Adrenal gland (tissue), 19 donors: Measurements from ENCODE around the gene SPIN4. TPM values are rescaled to one million over a fixed set of nuclear protein-coding genes. Genes with fewer than 3 reads are reported as not detected.
A peak's percentile ranks its signal among the peaks of the same experiment; 100 is the strongest.
"Not testable (repeated sequence)": the region's sequence is repeated elsewhere in the genome, so short reads cannot be mapped to it uniquely, and the experiment has no call there.

Source experiments
- DNase-seq, 7 donors: peaks; one replicate each; pipeline ENCODE4 v3.0.0-alpha.2; 2019 to 2020
- H3K27ac ChIP-seq, 5 donors: fragments of 200-600 bp; sonication (generic) in 4 of 5; 1 replicate in 3 of 5; 2 replicates in 2 of 5; pipeline versions ENCODE4 v1.5.1 to v1.8.0; 2016 to 2020; ENCODE audit warnings: mild to moderate bottlenecking in 1 of 5
- H3K27me3 ChIP-seq: fragments of 200-600 bp; 2 replicates; pipeline ENCODE4 v1.8.0; 2021
- H3K36me3 ChIP-seq, 2 donors: fragments of 200-600 bp; replicated peaks in 1 of 2; 1 replicate in 1 of 2; 2 replicates in 1 of 2; pipeline versions ENCODE4 v1.5.1 to v1.8.0; 2018 to 2022
- H3K4me1 ChIP-seq, 2 donors: fragments of 200-600 bp; replicated peaks in 1 of 2; 1 replicate in 1 of 2; 2 replicates in 1 of 2; pipeline versions ENCODE4 v1.5.1 to v1.8.0; 2018 to 2021
- H3K4me3 ChIP-seq, 4 donors: fragments of 200-600 bp; sonication (generic) in 3 of 4; one replicate each; pipeline ENCODE4 v1.5.1; 2016 to 2018
- H3K9me3 ChIP-seq, 3 donors: fragments of 200-600 bp; sonication (generic) in 1 of 3; replicated peaks in 1 of 3; 1 replicate in 2 of 3; 2 replicates in 1 of 3; pipeline versions ENCODE4 v1.5.1 to v1.8.0; 2016 to 2021
- CTCF ChIP-seq, 6 experiments: fragments of 450-650 bp in 4 of 6; fragments of 200-600 bp in 2 of 6; sonication (generic) in 1 of 6; IDR thresholded peaks; 1 replicate in 5 of 6; 2 replicates in 1 of 6; pipeline versions ENCODE4 v1.5.1 to v1.8.0; 2016 to 2021; ENCODE audit warnings: antibody characterized with exemption in 6 of 6, mild to moderate bottlenecking in 2 of 6, moderate library complexity in 1 of 6
- POLR2A ChIP-seq, 2 donors: fragments of 450-650 bp; IDR thresholded peaks; one replicate each; pipeline ENCODE4 v1.6.1; 2017; ENCODE audit warnings: antibody characterized with exemption in 2 of 2, mild to moderate bottlenecking in 2 of 2, moderate library complexity in 1 of 2
- WGBS, 4 donors: extraction: QIAGEN DNeasy Blood & Tissue Kit in 2 of 4; methylation state at CpG; one replicate each; pipeline versions ENCODE4 v1.1.5 to v1.1.7; 2013 to 2017; 5-methylcytosine and 5-hydroxymethylcytosine counted together
- intact Hi-C, 2 donors: fragments of 100-400 bp; cut with DNase I; formaldehyde crosslinking; loops; one replicate each; pipeline versions ENCODE4 v1.14.1 to v1.15.0; 2022 to 2023
- long read RNA-seq, 10 donors: library from polyadenylated mRNA in 3 of 10; unstranded in 2 of 10; stranded (forward) in 1 of 10; transcript quantifications; one replicate each; pipeline ENCODE4 v2.0.0 and lab custom pipeline, GENCODE V29; 2021 to 2026
- polyA plus RNA-seq, 3 donors: library from polyadenylated mRNA; stranded (reverse); fragments of 200-250 nt in 2 of 3; fragments of 350-450 nt in 1 of 3; fragmentation: Illumina TruSeq in 1 of 3; extraction: RNeasy Lipid Tissue Mini Kit (QIAGEN cat#74804) in 1 of 3; gene quantifications; one replicate each; pipeline ENCODE4 v1.2.3, GENCODE V29; 2013 to 2014
- total RNA-seq, 9 donors: library from RNA; depleted of rRNA in 4 of 9; stranded (reverse); fragments of >200 nt in 4 of 9; fragments of 120-200 nt in 1 of 9; fragmentation: NEBNext Ultra II Directional in 1 of 9; extraction: Animal tissue kit (Norgen Biotek cat#: 25700) in 1 of 9; gene quantifications; one replicate each; pipeline versions ENCODE4 v1.1.0 to v1.2.4, GENCODE V29; 2013 to 2023
- donor health status: healthy with polysubstance abuse.
- donor health status: Bipolar disorder and iron deficiency.
- donor health status: DM: yes; HTN: yes; CAD: no.
- donor health status: DM: no; HTN: no; CAD: no.
- donor health status: DM: no; HTN: no; CAD: no.
- donor health status: DM: yes; HTN: yes; CAD: no.

The SPIN4 gene
- 1 to 10 TPM in 8 of 9 donors, under 1 TPM in 1; 0.54 to 4.9 (median 2.4) TPM for total RNA-seq
- polyA plus RNA-seq = 1 to 10 TPM; 1.4 to 2.4 (median 1.7) TPM
- long read RNA-seq, donor 1, full-length matches to known transcripts = 5 of 5 reads
- long read RNA-seq, donor 1, partial matches to known transcripts = 0 of 5 reads
- long read RNA-seq, donor 1, other reads (novel, unspliced or antisense) = 0 of 5 reads
- long read RNA-seq, donor 2, full-length matches to known transcripts = 7 of 7 reads
- long read RNA-seq, donor 2, partial matches to known transcripts = 0 of 7 reads
- long read RNA-seq, donor 2, other reads (novel, unspliced or antisense) = 0 of 7 reads
- long read RNA-seq, donor 3, full-length matches to known transcripts = 10 of 10 reads
- long read RNA-seq, donor 3, partial matches to known transcripts = 0 of 10 reads
- long read RNA-seq, donor 3, other reads (novel, unspliced or antisense) = 0 of 10 reads
- long read RNA-seq, donor 4 = 0 reads
- long read RNA-seq, donor 5, full-length matches to known transcripts = 2 of 2 reads
- long read RNA-seq, donor 5, partial matches to known transcripts = 0 of 2 reads
- long read RNA-seq, donor 5, other reads (novel, unspliced or antisense) = 0 of 2 reads
- long read RNA-seq, donor 6 = 0 reads
- long read RNA-seq, donor 7, full-length matches to known transcripts = 2 of 2 reads
- long read RNA-seq, donor 7, partial matches to known transcripts = 0 of 2 reads
- long read RNA-seq, donor 7, other reads (novel, unspliced or antisense) = 0 of 2 reads
- long read RNA-seq, donor 8, full-length matches to known transcripts = 6 of 6 reads
- long read RNA-seq, donor 8, partial matches to known transcripts = 0 of 6 reads
- long read RNA-seq, donor 8, other reads (novel, unspliced or antisense) = 0 of 6 reads
- long read RNA-seq, donor 9, full-length matches to known transcripts = 21 of 21 reads
- long read RNA-seq, donor 9, partial matches to known transcripts = 0 of 21 reads
- long read RNA-seq, donor 9, other reads (novel, unspliced or antisense) = 0 of 21 reads
- long read RNA-seq, donor 10, full-length matches to known transcripts = 3 of 3 reads
- long read RNA-seq, donor 10, partial matches to known transcripts = 0 of 3 reads
- long read RNA-seq, donor 10, other reads (novel, unspliced or antisense) = 0 of 3 reads

DNA sequence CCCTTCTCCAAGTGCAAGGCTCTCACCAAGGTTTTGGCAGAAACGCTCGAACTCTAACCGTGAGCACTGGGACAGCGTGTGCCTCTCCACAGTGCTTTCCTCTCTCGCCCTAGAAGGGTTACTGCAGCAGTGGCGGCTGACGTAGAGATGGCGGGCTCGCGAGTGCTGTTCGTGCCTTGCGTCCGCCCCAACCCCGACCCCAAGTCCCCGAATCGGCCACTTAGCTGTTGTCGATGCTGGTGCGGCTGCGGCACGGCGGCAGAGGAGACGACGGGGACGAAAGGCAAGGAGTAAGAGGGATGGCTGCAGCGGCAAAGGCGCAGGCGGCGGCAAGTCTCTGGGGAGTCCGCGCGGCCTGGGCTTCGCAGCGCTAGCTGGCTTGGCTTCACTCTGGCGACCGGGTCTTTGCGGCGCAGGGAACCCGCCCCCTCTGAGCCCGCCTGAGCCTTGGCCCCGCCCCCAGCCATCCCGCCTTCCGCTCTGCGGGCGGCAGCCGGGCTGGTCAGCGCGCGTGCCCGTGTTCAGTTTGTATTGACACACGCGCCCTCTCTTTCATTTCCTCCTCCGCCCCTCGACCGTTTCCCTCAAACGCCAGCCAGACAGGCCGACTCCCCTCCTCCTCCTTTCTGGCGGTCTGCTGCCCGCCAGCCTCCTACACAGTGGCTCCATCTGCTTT, at the start of gene SPIN4:
SPIN4 (minus strand) TSS at position 392 of the 676 bp plus-strand sequence. CDS start 513 bp downstream, outside the sequence.
- Histone ChIP-seq H3K9me3 (no peaks in the 10 kb centered on the region), H3K27me3 (no peaks in the 10 kb centered on the region), H3K27ac (peak within 1 kb of the TSS in 4 of 5 donors; percentile 28 to 91 (median 74)), H3K4me3 (peak within 1 kb of the TSS; percentile 15 to 64 (median 36)), H3K36me3 (no peaks in the 10 kb centered on the region), H3K4me1 (no peaks in the 10 kb centered on the region)
- DNase-seq = peak; percentile 86 to 90 (median 86)
- 0 to 34% (median 12%) methylated on average over 23 to 58 of the region's 58 CpGs for WGBS, 4 donors
- no peak for TF ChIP-seq CTCF (IDR thresholded peaks at IDR 0.05)
- peak; percentile 64 to 81 for TF ChIP-seq POLR2A (IDR thresholded peaks at IDR 0.05)
- intact Hi-C loops = no loop called here

DNA sequence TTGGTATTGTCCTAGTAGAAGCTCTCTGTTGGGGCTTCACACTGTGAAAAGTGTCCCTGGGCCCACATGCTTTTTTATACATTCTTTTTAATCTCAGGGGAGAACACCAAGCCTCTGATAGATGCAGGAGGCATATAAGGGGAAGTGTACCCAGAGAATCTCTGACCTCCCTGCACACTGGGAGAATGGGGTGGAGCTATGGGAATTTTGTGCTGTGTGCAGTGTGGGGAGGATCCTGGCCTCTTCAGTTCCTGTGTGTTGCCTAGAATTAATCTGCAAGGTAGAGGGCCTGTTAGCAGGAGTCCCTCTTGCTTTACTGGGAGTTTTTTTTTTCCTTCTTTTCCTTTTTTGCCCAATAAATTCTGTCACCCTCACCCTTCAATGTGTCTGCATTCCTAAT, 49.2 kb upstream of the SPIN4 start:
- Histone ChIP-seq H3K4me3 (no peak overlapping the region), H3K9me3 (no peaks in the 10 kb centered on the region), H3K27ac (no peak overlapping the region), H3K4me1 (no peaks in the 10 kb centered on the region), H3K27me3 (no peaks in the 10 kb centered on the region), H3K36me3 (no peaks in the 10 kb centered on the region)
- no peak for TF ChIP-seq POLR2A (IDR thresholded peaks at IDR 0.05)
- TF ChIP-seq CTCF (IDR thresholded peaks at IDR 0.05) = no peak
- no peak for DNase-seq
- intact Hi-C loops = no loop called here

DNA sequence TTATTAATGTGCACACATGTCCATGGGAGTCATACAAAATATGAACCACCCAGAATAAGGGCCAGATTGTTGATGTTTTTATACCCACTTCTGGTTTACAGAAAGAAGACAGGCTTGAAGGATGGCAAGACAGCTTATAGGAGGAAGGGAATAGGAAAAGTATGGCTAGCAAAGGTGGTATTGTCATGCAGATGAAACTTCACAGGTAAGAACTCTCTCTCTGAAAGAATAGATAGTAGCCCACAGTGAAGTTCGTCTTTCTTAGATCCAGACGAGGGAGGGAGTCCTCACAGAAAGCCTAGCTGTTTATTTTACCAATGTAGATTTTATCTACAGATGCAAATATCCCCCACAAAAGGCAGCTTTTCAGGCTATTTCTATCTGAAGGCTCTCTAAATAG, 43.7 kb upstream of the SPIN4 start:
- Histone ChIP-seq H3K27ac (no peak overlapping the region), H3K4me3 (no peak overlapping the region), H3K27me3 (no peaks in the 10 kb centered on the region), H3K9me3 (no peaks in the 10 kb centered on the region), H3K4me1 (no peaks in the 10 kb centered on the region), H3K36me3 (no peaks in the 10 kb centered on the region)
- 55 to 76% (median 59%) methylated on average over 2 of the region's 2 CpGs for WGBS, 4 donors
- TF ChIP-seq POLR2A (IDR thresholded peaks at IDR 0.05) (no peak), CTCF (IDR thresholded peaks at IDR 0.05) (no peak)
- intact Hi-C loops = no loop called here
- no peak for DNase-seq

DNA sequence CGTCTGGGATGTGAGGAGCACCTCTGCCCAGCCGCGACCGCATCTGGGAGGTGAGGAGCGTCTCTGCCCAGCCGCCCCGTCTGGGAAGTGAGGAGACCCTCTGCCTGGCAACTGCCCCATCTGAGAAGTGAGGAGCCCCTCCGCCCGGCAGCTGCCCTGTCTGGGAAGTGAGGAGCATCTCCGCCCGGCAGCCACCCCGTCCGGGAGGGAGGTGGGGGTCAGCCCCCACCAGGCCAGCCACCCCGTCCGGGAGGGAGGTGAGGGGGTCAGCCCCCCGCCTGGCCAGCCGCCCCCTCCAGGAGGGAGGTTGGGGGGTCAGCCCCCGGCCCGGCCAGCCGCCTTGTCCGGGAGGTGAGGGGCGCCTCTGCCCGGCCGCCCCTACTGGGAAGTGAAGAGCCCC, 42.0 kb upstream of the SPIN4 start:
- DNase-seq, H3K27me3 ChIP-seq, H3K27ac ChIP-seq, intact Hi-C loops, H3K4me1 ChIP-seq, H3K4me3 ChIP-seq, H3K36me3 ChIP-seq, H3K9me3 ChIP-seq: not testable (repeated sequence)
- 94 to 97% (median 96%) methylated on average over 9 to 24 of the region's 24 CpGs; no CpG with 5 or more reads in 1 of the 4 donors for WGBS, 4 donors
